Activated CD8-positive, alpha-beta memory T cell treated with anti-CD3 and anti-CD28 coated beads for 1 hour (primary cell): Measurements from ENCODE around the gene CEBPB.

Experiments
- DNase-seq, 2 donors: peaks; one replicate each; pipeline ENCODE4 v3.0.0-alpha.2; 2020; ENCODE audit warnings: low read depth in 1 of 2; ENCODE audit errors: extremely low read depth in 1 of 2

CEBPB gene

DNA sequence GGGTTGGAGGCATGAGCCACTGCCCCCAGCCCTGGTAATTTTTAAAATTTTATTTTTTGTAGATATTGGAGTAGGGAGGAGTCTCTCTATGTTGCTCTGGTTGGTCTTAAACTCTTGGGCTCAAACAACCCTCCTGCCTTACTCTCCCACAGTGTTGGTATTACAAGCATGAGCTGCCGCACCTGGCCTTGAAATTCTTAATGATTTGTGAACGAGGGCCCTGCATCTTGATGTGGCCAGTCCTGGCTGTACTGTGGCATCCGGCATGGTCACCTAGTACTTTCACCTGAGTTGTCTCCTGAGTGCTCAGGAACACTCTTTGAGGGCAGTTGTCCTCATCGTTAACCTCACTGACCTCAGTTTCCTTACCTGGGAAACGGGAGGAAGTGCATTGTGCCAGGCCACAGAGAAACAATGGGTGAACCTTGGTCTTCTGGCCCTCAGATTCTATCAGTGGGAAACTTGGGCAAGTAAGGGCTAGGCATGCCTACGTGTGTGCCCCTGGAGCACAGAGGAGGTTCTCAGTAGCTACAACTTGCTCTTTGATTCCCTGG is 19.5 kb downstream of the CEBPB start:
- no peak for DNase-seq

DNA sequence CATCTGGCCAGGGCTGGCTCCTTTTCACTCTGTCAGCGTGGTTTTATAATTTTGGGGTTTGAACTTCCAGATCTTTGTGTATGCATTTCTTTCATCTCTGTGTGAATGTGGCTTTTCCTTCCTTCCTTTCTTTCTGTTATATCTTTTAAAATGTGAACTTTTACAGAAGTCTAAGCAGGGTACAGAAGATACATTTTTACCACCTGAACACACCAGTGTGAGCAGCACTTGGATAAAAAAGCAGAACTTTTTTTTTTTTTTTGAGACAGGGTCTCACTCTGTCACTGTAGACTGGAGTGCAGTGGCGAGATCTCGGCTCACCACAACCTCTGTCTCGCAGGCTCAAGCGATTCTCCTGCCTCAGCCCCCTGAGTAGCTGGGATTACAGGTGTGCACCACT is 20.5 kb downstream of the CEBPB start:
- DNase-seq: no peak

DNA sequence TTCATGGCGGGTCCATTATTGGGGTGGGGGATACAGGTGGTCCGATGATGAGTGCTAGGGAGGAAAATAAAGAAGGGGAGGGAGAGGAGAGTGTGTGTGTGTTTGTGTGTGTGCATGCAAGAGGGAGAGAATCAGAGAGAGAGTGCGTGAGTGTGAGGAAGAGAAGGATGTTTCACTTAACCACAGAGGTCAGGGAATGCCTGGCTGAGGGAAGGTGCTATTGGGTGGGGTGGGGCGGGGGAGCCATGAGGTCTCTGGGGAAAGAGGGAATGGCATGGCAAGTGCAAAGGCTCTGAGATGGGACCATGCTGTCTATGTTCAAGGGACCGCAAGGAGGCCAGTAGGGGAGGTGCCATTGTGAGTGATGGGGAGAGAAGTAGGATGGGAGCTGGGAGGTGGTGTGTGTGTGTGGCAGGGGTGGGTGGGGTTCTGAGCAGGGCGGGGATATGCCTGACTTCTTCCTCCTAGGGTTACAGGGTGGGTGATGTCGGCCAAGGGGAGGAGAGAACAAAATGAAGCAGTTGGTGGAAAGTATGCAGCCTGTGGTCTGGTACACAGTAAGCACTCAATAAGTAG is 23.0 kb downstream of the CEBPB start:
- DNase-seq: no peak

DNA sequence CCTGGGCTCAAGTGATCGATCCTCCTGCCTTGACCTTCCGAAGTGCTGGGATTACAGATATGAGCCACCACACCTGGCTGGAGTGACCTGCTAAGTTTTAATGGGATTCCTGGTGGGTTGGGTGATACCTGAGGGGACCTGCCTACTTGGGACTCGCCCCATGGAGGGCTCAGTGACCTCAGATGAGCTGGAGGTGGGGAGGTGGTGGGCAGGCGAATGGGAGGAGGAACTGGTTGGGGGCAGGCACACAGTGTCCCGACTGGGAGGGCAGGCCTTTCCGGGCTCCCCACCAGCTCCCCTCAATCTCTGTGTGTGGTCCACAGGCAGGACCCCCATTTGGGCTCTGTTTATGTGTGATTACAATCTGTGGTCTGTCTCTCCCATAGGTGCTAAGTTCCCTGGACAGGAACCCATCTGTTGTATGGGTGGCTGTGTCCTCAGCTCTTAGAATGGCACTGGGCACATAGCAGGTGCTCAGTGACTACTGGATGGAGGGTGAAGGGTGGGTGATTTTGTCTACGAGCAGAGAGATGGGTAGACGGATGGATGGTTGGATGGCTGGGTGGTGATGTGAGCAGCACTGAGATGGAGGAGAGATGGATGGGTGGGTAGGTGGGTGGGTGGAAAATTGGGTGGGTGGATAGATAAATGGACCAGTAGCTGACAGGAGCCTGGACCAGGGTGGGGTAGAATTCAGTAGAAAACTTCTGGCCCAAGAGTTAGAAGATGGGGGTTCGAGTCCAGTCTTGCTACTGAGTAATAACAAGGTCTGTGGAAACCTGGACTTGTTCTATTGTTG is 23.8 kb downstream of the CEBPB start:
- no peak for DNase-seq

DNA sequence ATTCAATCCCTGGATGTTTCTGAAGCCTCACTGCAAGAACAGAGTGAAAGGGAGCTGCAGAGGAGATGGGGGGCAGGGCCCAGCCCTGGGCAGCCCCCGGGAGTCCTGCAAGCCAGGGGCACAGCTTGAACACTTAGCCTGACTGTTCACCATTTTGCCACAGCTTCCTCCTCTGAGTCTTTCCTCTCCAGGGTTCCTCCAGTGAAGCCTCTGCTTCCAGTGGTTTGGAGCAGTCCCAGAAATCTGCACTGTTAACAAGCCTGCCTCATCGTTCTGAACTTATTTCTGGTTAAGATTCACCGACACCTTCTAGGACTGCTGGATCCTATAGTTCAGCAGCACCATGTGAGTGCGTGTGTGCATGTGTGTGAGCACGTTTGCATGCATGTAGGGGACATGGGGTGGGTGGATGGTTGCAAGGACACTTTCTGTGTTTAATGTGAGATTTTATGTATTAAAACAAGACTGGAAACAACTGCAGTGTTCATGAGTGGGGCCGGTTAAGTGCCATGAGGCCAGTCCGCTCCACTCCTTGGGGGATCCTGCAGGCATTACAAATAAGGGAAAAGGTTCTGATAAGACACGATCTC is 24.6 kb downstream of the CEBPB start:
- no peak for DNase-seq

DNA sequence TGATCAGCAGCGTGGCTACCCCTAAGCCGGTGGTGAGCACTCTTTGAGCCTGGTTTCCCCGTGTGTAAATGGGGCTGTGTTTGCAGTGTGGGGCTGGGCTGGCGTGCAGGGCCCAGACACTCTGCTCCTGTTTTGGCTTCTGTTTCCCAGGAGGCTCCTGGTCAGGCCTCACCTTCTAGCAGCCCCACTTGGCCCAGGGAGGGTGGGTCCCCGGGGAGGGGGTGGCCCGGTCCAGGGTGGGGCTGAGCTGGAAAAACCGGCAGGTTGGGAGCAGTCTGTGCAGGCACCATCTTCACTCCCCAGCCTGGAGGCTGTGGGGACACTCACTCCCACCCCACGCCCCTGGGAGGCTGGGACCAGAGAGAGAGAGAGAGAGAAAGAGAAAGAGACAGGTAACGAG is 25.3 kb downstream of the CEBPB start:
- DNase-seq: no peak

DNA sequence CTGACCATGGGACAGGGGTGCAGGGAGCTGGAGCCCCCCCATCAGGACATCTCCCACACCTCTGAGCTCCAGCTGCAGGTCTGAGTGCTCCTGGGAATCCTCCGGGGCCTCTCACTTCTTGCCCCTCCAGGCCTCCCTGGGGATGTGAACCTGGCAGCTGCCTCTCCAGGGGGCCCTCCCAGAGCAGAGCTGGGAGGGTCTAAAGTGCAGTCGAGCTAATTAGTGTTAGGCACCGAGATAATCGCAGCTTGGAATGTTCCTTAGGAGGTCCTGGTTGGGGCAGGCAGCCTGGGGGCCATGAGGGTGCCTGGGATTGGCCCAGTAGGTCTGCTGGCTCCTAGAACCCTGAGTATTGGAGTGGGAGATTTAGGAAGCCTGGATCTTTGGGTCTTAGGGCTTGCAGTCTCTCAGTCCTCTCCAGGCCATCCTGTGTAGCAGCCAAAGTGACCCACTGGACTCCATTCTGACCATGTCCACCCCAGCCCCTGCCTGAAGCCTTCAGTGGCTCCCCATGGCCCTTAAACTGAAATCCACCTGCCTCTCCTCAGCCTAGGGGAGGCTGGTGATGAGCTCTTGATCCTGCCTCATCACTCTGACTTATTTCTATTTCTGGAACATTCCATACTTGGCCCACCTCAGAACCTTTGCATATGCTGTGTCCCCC is 26.0 kb downstream of the CEBPB start:
- DNase-seq: no peak

DNA sequence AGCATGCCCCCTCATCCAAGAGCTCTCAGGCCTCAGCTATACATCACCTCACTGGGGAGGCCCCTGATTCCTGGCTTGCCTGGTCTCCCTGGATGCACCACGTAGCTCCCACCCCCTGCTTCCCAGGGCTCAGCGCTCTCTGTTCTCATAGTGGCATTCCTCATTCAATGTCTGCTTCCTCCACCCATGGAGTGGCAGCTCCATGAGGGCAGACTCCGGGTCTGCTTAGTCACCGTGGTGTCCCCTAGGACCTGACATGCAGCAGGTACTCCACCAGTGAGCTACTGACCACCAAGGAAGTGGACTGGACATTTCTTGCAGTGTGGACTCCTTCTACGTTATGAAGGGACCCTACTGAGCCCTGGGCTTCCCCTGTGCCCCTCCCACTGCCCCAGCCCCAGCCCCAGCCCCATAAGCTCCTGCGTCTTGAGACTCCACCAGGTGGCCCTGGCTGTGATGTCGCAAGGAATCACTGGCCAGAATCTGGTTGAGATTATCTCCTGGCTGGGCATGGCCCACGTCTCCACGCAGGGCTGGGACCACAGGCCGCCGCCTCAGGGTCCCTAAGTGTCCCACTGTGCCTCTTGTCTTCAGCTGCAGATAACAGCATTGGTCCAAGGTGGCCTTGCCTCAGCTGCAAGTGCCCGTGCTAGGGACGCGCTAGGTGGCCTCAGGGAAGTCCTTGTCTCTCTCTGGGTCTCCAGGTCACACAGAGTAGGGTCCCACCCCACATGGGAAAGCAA is 26.7 kb downstream of the CEBPB start:
- DNase-seq: no peak

DNA sequence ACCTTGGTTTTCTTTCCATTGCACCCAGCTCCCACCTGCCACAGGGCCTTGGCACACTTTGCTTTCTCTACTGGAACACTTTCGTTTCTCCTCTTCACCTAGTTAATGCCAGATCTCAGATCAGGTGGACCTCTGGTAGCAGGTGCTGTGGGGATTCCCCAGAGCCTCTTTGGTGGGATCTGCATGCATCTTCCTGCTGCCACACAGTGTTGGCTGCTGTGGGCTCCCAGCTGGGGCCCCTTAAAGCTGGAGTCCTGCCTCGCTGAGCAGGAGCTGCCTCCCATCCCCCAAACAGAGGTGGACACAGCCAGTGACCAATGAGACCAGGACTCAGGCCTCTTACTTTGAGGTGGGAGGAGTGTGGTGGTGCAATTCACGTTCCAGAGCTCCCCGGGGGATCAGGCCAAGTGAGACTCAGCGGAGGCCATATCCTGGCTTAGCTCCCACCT is 28.4 kb downstream of the CEBPB start:
- no peak for DNase-seq

DNA sequence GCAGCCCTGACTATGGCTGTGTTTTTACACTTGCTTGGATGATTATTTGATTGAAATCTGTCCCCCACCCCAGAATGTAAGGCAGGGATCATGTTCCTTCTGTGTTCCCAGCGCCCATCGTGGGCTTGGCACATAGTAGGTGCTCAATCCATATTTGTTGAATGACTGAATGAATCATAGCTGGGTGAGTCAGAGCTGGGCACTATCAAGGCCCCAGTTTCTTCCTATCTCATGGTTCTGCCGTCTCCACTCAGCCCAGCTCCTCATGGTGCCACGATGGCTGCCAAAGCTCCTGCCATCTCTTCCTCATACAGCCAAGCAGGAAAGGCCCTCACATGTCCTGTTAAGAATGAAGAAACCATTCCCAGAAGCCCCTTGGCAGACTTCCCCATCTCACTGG is 29.0 kb downstream of the CEBPB start:
- no peak for DNase-seq

DNA sequence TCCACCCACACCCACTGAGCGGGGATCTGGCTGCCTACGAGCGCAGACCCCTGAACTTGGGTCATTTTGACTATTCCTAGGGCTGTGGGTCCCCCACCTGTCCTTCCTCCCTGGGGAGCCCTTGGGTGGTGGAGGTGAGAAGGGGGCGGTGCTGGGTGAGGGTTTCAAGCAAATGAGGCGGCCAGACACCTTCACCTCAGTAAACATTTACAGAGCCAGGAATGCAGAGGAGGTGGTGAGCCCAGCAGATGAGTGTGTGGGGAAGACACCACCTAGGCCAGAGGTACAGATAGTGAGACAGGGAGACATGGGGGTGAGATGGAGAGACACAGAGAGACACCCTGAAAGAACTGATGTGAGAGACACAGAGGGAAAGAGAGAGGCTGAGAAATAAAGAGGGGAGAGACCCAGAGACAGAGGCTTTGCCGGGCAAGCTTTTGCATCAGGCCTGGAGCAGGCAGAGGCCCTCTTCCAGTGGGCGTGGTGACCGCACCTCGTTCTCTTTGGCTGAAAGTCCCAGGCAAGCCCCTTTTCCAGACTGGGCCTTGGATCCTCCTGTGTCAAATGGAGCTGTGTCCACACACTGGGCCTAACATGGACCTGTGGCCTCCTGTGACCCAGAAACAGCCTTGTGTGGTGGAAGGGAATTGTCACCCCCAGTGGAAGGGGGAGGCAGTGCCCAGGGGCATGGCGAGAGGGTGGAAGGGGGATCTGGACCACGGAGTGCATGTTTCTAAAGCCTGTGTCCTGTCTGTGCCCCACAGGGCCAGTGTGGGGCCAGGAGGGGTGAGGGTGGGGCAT is 29.7 kb downstream of the CEBPB start:
- no peak for DNase-seq

DNA sequence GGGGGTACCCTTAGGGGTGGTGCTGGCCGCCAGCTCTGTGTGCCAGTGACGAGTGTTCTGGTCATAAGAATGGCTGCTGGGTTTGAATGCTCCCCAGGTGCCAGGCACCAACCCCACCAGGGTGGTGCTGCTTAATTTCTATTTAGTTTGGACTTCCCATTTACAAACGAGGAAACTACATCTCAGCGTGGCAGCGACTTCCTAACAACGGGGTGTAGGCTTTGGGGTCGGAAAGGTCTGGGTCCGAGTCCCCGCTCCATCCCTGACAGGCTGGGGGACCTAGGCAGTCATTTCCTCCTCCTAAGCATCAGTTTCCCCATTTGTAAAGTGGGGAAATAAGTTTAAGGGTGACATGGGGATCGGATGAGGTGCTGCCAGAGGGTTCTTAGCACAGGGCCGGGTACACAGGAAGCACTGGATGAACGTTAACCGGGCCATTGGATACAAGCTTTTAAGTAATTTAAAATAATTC is 30.3 kb downstream of the CEBPB start:
- no peak for DNase-seq

DNA sequence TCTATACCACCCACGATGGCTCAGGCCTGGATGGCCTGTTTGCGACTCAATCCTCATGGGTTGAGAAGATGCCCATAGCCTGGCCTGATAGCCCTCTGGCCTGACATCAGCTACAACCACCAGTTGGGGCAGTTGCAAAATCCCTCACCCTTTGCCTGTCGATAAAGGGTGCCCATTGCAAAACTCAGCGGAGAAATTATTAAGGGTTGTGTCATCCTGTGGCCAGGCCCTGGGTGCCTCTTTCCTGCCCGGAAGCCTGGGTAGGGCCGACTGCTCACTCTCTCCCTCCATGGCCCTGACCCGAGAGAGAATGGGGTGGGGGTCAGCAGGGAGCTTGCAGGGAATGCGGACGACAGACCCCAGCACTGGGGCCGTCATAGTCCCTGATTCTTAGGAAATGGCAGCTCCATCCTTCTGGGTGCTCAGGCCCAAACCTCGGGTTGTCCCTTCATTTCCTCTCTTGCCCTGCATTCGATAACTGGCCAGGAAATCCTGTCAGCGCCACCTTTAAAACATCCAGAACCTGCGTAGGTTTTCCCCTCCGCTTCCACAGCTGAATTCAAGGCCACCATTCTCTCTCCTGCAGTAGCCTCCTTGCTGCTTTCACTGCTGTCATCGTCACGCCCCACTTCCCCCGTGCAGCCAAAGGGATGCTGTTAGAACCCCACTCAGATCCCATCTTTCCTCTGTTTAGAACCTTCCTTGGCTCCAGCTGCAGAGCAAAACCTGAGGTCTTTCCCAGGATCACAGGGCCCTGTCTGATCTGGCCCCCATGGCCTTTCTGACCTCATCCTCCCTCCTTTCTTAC is 31.1 kb downstream of the CEBPB start:
- DNase-seq: no peak

DNA sequence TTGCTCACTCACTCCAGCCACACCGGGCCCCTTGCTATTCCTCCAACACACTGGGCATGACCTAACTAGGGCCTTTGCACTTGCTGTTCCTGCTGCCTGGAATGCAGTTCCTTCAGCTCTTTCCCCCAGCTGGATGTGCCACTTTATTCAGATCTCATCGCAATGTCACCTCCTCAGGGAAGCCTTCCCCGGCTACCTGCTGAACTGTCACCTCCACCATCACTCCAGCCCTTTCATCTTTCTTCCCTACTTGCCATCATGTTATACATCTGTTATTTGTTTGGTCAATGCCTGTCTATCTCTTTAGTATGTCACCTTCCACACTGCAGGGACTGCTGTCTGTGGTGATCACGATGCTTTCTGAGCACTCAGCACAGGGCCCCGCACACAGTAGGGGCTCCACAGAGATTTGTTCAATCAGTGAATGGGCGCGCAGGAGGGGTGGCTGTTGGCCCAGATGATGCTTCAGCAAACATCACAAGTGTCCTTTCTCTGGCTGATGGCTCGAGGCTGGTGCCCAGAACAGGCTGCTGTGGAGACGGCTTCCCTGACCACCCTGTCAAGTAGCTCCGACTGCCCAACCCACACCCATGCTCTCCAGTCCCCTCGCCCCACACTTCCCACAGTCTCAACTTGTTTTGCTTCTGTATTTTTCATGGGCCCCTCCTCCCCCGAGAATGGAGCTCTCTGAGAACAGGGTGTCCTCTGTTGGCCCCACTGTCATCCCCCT is 31.8 kb downstream of the CEBPB start:
- no peak for DNase-seq

DNA sequence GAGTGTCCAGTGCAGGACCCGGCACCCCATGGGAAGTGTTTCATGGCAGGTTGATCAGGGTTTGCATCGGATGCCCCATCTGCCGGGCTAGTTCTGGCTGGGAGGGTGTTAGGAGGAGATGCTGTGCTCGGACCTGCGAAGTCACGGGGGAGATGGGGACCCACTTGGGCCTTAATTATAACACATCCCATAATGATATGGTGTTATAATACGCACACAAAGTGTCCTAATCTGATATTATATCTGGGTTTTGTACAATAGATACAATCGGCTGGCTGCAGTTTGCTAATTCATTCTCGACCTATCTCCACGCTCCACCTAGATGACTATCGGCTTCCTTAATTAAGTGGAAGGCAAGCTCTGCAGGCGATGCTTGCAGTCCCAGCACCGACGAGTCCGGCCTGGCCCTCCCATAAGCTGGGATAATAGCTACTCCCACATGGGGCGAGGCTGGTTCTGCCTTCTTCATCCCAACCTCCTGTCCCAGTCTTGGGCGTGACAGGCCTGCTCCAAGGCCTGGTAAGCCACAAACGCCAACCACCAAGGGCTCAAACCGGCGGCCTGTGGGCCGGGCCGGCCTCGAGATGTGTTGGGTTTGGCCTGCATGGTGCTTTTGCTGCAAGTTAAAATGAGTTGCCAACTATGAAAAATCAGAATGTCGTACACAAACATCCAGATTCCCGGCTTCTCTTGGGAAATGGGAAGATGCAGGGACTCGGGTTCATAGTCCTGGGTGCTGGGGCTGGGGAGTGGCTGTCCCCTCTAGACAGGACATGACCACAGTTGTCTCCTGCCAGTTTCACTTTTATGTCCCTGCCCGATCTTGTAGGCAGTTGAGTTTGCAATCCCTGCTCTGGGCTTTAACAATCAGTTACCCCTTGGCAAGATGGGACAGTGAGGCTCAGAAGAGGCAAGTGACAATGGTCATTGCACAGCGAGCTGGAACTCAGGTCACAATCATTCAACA is 32.7 kb downstream of the CEBPB start:
- no peak for DNase-seq

DNA sequence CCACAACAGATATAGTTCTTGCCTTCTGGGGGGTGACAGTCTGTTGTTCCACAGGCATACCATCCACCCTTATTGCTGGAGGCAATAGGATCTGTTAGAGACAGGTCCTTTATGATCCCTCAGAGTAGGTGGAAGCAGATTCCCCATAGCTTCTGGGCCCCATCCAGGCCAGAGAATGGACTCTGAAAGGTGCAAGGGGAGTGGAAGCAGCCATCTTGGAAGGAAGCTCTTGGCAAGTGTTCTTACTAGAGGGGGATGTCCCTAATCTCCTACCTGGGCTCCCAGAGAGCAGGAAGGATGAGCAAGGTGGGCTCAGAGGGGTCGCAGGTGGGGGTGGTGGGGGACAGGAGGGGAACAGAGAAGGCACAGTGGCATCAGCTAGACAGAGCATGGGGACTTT is 33.4 kb downstream of the CEBPB start:
- DNase-seq: no peak

DNA sequence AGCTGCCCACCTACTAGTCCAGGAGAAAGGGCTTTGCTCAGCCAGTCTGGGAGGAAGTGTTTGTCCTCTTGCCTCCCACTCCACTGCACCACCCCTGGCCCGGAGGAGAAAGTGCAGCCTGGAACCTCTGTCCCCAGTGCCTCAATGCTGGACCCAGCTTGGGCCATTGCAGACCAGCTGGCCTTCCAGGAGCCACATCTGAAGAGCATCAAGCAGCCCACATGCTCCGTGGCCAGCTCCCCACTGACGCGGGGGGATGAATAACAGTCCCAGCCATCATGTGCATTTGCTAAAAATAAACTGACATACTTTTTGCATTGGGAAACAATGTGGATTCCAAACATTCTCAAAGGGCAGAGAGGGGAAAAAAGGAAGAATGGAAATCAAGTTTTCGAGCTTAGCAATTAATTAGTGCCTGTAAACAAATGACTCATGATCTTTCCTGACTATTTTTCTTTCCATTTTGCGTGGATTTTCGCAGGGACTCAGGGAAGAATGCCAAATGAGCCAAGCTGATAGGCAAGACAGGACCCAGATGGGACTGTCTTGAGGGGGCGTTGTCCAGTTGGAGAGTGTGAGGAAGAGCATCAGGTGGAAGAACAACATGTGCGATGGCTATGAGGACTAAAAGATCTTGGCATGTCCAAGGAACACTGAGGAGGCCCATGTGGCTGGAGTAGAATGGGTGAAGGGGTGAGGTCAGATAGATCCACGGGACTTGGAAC is 34.1 kb downstream of the CEBPB start:
- no peak for DNase-seq
